HG03378 (cell line): ENCODE results near the gene SMIM20.

Experiments
- ATAC-seq: cut with Tn5 transposase; IDR thresholded peaks from one replicate; pipeline ENCODE4 v1.9.1; 2021; ENCODE audit warnings: mild to moderate bottlenecking, moderate library complexity; ENCODE audit not compliant: unreplicated experiment

The SMIM20 gene

DNA sequence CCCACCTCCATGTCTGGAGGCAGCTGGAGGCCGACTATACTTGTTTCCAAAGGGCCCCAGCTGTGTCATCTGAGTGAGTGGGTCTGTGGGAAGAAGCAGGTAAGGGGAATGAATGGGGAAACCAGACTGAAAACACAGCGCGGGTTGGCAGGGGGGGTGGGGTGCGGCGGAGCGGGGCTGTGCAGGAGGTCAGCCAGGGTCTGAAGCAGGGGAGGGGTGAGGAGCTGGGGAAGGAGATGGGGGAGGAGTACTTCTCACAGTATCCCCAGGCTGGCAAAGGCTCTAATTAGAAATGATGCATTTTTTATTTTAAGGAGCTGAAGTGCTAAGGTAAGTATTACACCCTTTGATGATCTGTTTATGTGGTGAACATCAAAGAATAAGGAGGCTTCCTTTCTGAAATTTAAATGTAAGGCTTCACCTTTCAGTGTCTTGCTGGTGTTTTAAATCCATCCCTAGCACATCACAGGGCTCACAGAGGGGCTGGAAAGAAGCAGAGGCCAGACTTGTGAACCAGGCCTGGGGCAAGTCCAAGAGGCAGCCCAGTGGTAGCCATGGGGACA is 37.5 kb downstream of the SMIM20 start:
- no peak for ATAC-seq

DNA sequence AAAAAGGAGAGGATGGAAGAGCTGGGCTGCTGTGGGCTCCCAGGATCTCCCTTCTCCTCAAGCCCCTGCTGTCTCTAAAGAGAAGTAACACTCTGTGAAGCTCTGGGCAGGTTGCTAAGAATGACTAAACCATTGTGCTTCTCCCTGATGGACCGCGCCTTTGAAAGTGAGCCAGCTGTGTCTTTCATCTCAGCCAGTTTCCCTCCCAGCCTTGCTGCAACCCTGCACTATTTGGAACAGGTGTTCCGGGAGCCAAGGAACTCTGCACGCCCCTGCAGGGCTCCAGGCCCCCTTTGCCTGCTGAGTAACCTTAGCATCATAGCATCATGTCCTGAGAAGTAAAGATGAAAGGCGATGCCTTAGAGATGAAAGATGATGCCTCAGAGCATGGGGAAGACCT is 39.7 kb downstream of the SMIM20 start:
- no peak for ATAC-seq

DNA sequence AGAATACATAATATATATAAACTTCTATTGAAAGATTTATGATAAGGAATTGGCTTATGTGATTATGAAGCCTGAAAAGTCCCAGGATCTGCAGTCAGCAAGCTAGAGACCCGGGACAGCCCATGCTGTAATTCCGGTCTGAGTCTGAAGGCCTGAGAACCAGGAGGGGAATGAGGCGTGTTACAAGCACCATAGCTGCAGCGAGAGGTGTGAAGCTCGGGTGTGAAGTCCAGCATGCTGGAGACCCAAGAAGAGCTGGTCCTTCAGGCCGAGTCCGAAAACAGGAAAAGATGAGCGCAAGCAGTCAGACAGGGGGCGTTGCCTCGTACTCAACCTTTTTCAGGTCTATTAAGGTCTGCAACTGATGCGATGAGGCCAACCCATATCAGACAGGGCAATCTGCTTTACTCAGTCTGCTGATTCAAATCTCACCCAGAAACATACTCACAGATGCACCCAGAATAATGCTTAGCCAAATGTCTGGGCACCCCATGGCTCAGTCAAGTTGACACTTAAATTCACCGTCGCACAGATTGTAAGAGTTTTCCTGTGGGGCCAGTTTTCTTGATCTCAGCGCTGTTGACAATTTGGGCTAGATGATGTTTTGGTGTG is 40.4 kb downstream of the SMIM20 start:
- ATAC-seq = no peak

DNA sequence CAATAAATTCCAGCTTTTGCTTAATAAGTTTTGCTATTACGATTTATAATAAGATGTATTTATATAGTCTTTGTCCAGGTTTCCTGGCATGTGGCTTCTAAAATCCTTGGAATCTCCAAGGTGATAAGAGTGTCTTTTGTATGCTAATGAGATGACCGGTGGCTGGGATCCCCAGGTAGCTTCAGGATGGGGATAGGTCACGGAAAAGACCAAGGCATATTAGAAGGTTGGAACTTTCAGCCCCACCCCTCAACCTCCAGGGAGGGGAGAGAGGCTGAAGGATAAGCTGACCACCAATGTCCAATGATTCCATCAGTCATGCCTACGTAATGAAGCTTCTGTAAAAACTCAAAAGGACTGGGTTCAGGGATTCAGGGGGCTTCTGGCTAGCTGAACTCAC is 41.7 kb downstream of the SMIM20 start:
- no peak for ATAC-seq

DNA sequence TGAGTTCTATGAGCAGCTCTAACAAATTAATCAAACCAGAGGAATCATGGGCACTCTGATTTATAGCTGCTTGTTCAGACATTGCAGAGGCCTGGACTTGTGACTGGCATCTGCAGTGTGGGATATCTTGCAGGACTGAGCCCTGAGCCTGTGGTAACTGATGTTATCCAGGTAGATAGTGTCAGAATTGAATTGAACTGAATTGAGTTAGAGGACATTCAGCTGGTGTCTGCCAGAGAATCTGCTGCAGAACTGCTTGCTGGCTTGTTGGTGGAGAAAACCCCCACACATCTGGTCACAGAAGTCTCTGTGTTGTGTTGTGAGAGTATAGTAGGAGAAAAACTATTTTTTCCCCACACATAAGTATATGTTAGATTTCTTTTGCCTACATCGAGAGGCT is 42.2 kb downstream of the SMIM20 start:
- ATAC-seq = no peak

DNA sequence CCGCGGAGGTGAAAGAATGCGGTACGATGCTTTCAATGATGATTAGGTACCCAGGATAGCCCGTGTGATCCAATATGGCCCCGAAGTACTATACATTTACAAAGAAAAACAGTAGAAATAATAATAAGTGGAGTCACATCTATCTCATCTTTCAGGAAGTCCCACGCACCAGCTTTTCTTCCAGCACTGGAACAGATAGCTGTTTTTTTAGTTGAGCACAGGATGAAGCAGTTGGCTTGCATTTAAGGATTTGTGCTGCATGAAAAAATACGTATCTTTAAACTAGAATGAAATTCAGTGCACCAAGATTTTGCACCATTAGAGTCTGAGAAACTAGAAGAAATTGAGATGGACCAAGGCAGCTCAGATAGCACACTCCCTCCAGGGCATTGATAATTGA is 44.1 kb downstream of the SMIM20 start:
- no peak for ATAC-seq

DNA sequence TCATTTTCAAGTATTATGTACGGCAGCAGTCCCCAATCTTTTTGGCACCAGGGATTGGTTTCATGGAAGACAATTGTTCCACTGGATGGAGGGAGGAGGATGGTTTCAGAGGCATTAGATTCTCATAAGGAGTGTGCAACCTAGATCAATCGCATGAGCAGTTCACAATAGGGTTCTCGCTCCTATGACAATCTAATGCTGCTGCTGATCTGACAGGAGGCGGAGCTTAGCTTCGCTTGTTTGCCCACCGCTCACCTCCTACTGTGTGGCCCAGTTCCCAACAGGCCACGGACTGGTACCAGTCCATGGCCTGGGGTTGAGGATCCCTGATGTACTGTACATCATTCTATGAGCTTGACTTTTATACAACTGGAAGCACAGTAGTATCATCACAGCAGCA is 48.4 kb downstream of the SMIM20 start:
- ATAC-seq = no peak

DNA sequence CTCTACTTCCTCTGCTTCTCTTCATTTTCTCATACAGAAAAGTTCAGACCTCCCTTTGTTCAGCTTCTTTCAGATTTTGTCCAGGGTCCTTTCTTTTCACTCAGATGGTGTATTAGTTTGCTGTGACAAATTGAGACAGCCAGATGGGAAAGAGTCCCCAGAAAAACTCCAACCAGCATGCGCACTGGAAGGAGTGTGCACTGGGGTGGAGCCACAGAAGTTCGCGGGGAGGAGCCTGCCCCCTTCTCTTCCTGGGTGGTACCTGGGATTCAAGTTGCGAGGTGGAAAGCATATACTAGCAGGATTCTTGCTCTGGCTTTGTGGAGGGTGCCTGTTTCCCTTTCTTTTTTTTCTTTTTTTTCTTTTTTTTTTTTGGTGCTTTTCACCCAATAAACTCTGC is 51.6 kb downstream of the SMIM20 start:
- ATAC-seq = no peak

DNA sequence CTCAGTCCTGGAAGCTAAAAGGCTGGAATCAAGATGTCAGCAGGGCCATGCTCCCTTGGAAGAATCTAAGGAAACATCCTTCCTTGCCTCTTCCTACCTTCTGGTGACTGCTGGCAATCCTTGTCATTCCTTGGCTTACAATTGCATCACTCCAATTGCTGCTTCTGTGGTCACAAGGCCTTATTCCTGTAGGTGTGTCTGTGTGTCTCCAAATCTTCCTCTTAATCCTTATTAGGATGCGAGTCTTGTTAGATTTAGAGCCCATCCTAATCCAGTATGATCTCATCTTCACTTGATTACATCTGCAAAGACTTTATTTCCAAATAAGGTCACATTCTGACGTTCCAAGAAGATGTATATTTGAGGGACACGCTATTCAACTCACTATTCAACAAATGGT is 52.2 kb downstream of the SMIM20 start:
- no peak for ATAC-seq

DNA sequence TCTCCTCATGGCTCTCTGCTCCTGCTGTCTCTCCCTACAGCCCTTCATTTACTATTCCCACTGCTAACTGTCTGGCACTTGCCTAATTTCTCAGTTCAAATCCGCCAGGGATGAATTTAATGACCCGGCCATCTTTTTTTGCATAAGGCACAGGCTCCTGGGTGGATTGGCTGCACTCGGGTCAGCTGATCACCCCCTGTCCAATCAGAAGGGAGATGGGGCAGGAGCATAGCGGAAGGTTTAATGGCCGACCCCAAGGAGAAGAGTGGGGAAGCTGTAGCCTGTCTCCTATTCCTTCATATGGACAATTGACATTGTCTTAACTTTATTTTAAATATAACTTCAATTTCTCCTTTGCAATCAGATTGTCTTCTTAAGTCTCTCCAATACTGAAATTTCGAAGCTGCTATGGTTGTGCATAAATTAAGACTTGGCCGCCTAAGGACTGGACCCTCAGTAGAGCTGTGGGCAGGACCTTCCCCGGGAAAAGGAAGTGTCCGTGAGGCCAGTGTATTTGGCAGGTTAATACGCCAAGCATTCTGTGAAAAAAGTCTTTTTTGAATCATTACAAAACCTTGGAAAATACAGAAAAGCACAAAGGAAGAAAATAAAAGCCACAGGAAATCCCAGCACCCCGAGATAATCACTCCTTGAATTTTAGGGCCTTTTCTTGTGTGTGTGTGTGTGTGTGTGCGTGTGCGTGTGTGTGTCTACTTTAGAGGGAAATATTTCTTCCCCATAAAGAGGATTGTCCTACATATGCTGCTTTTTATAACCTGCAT is 55.5 kb downstream of the SMIM20 start:
- ATAC-seq = no peak

DNA sequence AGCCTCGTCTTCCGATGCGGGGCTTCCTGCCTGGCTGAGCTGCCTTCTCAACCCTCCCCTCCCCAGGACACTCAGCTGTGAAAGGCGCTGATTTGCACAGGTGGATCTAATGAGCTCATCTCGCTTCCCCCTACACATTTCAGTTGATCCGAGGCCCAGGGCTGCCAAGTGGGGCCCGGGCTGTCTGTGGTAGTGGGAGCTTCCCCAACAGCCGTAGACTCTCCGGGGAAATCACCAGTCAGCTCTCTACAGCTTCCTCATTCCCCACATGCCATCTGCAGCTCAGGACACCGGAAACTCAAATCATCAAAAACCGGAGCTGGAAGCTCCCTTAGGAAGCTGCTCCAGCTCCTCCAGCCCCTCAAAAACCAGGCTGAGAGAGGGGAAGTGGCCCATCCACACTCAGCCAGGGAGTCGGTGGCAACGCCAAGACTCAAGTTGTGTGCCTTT is 56.2 kb downstream of the SMIM20 start:
- no peak for ATAC-seq

DNA sequence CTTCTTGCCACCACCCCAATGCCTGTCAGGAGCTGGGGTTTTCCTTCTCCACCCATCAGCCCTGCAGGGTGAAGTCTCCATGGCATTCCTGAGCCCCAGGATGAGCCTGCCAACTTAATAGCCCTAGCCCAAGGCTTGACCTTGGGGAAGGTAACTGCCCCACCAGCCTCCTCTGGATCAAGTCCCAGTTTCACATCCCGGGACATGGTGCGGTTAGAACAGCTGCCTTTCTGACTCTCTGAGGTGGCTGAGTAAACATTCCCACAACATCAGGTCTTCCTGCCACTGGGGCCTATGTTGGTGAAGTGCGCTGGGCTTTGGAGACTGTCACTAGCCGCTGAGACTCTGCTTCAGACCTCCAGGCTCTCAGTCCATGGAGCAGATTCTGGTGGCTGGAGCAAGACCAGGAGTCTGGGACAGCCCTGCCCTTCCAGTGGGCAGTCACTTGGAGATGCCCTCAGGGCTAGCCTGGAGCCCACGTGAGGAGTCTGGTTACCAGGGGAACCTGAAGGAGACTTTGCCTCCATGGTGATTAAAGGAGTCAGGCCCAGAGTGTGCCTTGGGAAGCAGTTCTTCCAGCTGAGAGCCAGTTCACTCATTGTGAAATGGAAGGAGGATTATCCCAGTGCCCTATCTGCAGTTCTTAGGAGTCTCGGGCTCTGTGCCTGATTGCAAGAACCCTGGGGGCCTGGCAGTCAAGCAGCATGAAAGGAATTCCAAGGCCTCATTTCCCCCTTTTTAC is 56.8 kb downstream of the SMIM20 start:
- ATAC-seq = no peak

DNA sequence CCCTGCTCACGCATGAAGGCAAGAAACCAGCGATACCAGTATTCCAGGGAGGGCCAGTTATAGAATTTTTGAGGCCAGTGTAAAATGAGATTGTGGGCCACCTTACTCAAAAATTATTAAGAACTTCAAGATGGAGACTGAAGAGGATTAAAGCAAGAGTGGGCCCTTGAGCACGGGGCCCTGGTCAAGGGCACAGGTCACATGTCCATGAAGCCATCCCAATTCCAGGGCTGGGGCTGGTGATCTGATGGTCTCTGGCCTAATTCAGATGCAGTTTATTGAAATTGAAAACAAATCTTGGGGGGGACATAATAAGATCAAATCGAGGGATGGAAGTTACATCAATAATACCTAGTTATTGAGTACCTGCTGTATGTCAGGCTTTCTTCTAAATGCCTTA is 58.3 kb downstream of the SMIM20 start:
- no peak for ATAC-seq

DNA sequence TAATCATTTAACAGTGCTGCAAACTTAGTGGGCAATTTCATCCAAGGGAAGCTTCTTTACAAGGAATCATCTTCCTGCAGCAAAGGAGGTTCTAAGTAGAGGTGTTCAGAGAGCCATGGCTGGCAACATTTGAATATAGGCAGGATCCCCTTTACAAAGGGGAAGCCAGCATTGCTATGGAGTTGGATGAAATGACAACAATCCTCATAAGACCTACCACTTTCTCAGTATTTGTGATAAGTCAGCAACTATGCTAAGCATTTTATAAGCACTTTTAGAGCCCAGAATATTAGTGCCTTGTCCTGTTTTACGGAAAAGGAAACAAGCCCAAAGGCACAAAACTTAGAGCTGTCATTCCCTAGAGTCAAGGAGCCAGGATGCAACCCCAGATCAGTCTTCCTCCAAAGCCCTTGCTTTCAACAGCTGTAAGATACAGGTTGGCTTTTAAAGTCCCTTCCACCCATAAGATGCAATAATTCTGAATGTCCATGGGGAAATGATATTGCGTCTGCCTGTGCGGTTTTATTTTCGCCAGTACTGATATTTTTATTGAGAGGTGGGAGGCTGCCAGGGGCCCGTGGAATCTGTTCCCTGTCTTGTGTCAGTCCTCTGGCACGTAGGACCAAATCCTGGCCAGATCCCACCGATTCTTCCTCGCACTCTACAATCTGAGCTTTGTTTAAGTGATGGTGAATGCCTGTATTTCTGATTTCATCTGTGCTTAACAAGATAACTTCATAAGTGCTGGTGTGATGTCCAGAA is 59.1 kb downstream of the SMIM20 start:
- no peak for ATAC-seq

DNA sequence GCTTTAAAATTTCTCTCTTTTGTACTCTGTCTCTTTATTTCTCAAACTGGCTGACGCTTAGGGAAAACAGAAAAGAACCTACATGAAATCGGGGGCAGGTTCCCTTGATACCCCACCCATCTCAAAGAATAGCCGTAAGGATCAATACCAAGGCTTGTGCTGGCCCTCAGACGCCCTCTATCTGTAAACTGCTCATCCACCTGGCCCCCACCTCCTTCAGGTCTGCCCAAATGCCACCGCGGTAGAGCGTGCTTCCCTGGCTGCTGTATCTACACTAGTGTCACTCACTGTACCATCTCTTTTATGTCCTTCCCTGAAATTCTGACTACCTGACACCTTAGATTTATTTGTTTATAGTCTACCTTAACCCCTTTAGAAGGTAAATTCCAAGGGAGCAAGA is 62.8 kb downstream of the SMIM20 start:
- no peak for ATAC-seq

DNA sequence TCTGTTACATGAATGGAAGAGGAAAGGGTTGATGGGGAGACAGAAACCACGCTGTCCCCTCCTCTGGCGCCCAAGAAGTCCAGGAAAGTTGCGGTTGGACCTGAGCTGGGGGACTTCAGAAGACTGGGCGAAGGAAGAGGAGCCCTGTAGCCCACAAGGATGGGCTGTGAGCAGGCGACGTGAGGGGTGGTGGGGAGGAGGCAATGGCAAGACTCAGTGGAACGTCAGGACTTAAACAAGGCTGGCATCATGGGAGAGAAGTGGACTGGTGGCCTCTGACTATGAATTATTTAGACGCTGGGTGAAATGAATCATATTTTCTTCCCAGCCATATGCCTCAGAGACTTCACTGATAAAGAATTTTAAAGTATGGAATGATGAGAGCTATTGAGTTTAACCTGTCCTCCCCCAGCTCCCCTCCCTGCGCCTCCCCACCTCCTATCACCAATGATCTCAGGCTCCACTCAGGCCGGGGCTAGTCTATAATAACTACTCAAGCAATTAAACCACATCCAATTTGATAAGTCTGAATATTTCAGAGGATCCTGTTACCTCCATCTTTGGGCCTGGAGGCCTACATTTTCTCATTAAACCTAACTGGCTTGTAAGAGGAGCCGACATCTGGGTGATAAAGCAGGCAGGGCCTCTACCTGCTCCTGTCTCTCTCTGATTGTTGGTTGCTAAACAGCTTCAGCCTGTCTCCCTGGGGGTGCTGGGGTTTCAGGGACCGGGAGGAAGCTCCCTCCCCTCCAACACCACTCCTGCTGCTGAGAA is 63.6 kb downstream of the SMIM20 start:
- ATAC-seq = no peak

DNA sequence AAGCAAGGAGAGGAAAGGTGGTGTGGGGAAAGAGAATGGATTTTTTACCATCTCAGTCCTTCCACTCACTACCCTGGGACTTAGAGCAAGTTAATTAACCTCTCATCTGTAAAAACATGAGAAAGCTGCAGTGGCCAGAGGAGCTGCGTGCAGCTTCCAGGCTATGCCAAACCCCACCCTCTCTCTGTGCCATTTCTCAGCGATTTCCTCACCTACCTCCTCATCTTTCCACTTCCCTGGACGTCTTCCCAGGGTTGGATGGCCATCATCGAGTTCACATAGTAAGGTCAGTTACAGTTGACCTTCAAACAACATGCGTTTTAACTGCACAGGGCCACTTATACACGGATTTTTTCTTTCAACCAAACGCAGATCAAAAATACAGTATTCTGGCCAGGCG is 64.3 kb downstream of the SMIM20 start:
- no peak for ATAC-seq
